ENCODE measurements around the gene NTN3. TPM values are rescaled to one million over a fixed set of nuclear protein-coding genes. Genes with fewer than 3 reads are reported as not detected.
A peak's percentile ranks its signal among the peaks of the same experiment; 100 is the strongest.

NTN3 gene
- total and polyA plus RNA-seq, 2 of the 8 experiments (the other 6 are each of a cell fraction or from before 2014, with no cell fraction given): 0.30 to 0.34 TPM

GRCh38 chr16:2457946-2458345, 13.2 kb upstream of the NTN3 start:
- TF ChIP-seq ASH2L (IDR thresholded peaks at IDR 0.05; ENCODE audit: low read length) (no peak), RBBP5 (IDR thresholded peaks at IDR 0.05; ENCODE audit: borderline replicate concordance, low read depth, low read length) (no peak), NANOG (IDR thresholded peaks at IDR 0.05; ENCODE audit: insufficient read depth, low read depth, low read length, poor library complexity, severe bottlenecking) (no peak), HDAC6 (IDR thresholded peaks at IDR 0.05; ENCODE audit: low read depth, low read length) (no peak), TAF1 (IDR thresholded peaks at IDR 0.05; ENCODE audit: low read depth, low read length) (no peak)
- POLR2A ChIA-PET (ENCODE audit: partially characterized antibody): interaction anchor here (1.1 to 2.8 kb wide), 8 partner anchors 10 to 177 kb away, joined by 3 to 21 read pairs (median 4); partner anchors contain the start of gene NTN3
- Histone ChIP-seq H4K5ac (ENCODE audit: insufficient read length, low read depth, low read length) (no peak overlapping the region), H3K9ac (replicated peaks in 1 of 4; ENCODE audit: extremely low read depth in 1 of 4, low read depth in 3 of 4, low read length in 3 of 4) (no peak overlapping the region), H3K79me2 (ENCODE audit: control insufficient read depth in 1 of 2, insufficient read depth in 2 of 2, low read length in 2 of 2) (peaks cover 0 to 6% of the 10 kb centered on the region in 2 experiments; a peak in 2 of 4 replicates), H3K4ac (replicated peaks; ENCODE audit: insufficient read length, low read depth, low read length) (no peak overlapping the region), H3K27me3 (replicated peaks in 1 of 4; ENCODE audit: control insufficient read depth in 3 of 4, extremely low read depth in 1 of 4, insufficient read depth in 3 of 4, low read length in 3 of 4) (no peaks in the 10 kb centered on the region), H3K23me2 (ENCODE audit: low read depth, low read length) (peaks cover 13% of the 10 kb centered on the region; the same call in 1 of the 2 replicates), H3K27ac (ENCODE audit: low read depth, low read length) (no peak overlapping the region), H3K4me2 (ENCODE audit: insufficient read depth in 1 of 2, low read depth in 2 of 2, low read length in 2 of 2) (no peak overlapping the region), H3K9me3 (ENCODE audit: insufficient read depth in 2 of 2, low read depth in 1 of 2, low read length in 1 of 2) (no peaks in the 10 kb centered on the region), H3K4me1 (replicated peaks in 1 of 4; ENCODE audit: control insufficient read depth in 3 of 4, insufficient read depth in 4 of 4, low read length in 3 of 4) (peaks cover 0 to 18% (median 15%) of the 10 kb centered on the region in 4 experiments; a peak in 6 of 7 replicates), H2BK20ac (ENCODE audit: low read length) (no peak overlapping the region), H3K23ac (ENCODE audit: insufficient read length) (no peak overlapping the region), H3K14ac (ENCODE audit: insufficient read length) (no peak overlapping the region), H3K79me1 (ENCODE audit: low read depth, low read length) (peaks cover 10% of the 10 kb centered on the region), H2BK15ac (ENCODE audit: low read length) (no peak overlapping the region), H2BK5ac (ENCODE audit: low read depth, low read length) (no peak overlapping the region), H4K20me1 (replicated peaks in 1 of 2; ENCODE audit: control insufficient read depth in 1 of 2, insufficient read depth in 2 of 2, low read length in 2 of 2) (peaks cover 9 to 22% of the 10 kb centered on the region in 2 experiments), H2AK5ac (ENCODE audit: low read depth, low read length) (no peak overlapping the region), H2BK12ac (ENCODE audit: low read depth, low read length) (no peak overlapping the region), H2BK120ac (replicated peaks; ENCODE audit: low read depth, low read length) (no peak overlapping the region), H4K8ac (ENCODE audit: extremely low read depth, insufficient read depth, low read length) (peak overlapping the region; percentile 22; the same call in 1 of the 2 replicates), H4K91ac (replicated peaks; ENCODE audit: insufficient read length, low read length) (no peak overlapping the region), H3K56ac (replicated peaks; ENCODE audit: insufficient read length, low read depth, low read length) (no peak overlapping the region), H3K18ac (ENCODE audit: extremely low read depth, low read length) (no peak overlapping the region), H2AFZ (ENCODE audit: low read length) (no peak overlapping the region), H3K36me3 (ENCODE audit: control insufficient read depth in 2 of 4, insufficient read depth in 4 of 4, low read length in 3 of 4) (peaks cover 20 to 49% (median 35%) of the 10 kb centered on the region in 4 experiments; a peak in 7 of 8 replicates), H3K4me3 (ENCODE audit: extremely low read depth in 1 of 4, insufficient read depth in 2 of 4, low read depth in 3 of 4, low read length in 4 of 4) (no peak overlapping the region)
- no peak for DNase-seq (ENCODE audit: low read depth in 1 of 2, low spot score in 2 of 2)
- no peak for FAIRE-seq
- CTCF ChIA-PET (ENCODE audit: partially characterized antibody): interaction anchor here (0.6 to 3.3 kb wide), 5 partner anchors 11 to 48 kb away, joined by 3 to 21 read pairs (median 6); partner anchors contain the start of gene TBC1D24
- 80% methylated on average over 5 of the region's 7 CpGs; no CpG with 5 or more reads in 1 of the 2 experiments for WGBS, 2 experiments (ENCODE audit: extremely low coverage in 1 of 2, insufficient coverage in 1 of 2, insufficient read length in 1 of 2, insufficient replicate concordance in 2 of 2, low coverage in 1 of 2, low lambda C conversion rate in 2 of 2, missing lambda C conversion rate in 1 of 2)
